HG03378 (cell line): ENCODE data around the gene NDUFS4.
A peak's percentile ranks its signal among the peaks of the same experiment; 100 is the strongest.
"Not testable (repeated sequence)": the region's sequence is repeated elsewhere in the genome, so short reads cannot be mapped to it uniquely, and the experiment has no call there.

Experiments used
- ATAC-seq: cut with Tn5 transposase; IDR thresholded peaks from one replicate; pipeline ENCODE4 v1.9.1; 2021; ENCODE audit warnings: mild to moderate bottlenecking, moderate library complexity; ENCODE audit not compliant: unreplicated experiment

The NDUFS4 gene

DNA sequence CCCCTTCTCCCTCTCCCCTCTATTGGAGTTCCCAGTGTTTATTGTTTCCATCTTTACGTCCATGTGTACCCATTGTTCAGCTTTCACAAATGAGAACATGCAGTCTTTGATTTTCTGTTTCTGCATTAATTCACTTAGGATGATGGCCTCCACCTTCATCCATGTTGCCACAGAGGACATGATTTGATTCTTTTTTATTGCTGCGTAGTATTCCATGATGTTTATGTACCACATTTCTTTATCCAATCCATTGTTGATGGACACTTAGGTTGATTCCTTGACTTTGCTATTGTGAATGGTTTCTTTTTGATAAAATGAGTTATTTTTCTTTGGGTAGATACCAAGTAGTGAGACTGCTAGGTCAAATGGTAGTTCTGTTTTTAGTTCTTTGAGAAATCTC lies 88.9 kb downstream of the NDUFS4 start:
- no peak for ATAC-seq

DNA sequence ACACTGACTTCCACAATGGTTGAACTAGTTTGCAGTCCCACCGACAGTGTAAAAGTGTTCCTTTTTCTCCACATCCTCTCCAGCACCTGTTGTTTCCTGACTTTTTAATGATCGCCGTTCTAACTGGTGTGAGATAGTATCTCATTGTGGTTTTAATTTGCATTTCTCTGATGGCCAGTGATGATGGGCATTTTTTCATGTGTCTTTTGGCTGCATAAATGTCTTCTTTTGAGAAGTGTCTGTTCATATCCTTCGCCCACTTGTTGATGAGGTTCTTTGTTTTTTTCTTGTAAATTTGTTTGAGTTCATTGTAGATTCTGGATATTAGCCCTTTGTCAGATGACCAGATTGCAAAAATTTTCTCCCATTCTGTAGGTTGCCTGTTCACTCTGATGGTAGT lies 100.1 kb downstream of the NDUFS4 start:
- not testable (repeated sequence) for ATAC-seq

DNA sequence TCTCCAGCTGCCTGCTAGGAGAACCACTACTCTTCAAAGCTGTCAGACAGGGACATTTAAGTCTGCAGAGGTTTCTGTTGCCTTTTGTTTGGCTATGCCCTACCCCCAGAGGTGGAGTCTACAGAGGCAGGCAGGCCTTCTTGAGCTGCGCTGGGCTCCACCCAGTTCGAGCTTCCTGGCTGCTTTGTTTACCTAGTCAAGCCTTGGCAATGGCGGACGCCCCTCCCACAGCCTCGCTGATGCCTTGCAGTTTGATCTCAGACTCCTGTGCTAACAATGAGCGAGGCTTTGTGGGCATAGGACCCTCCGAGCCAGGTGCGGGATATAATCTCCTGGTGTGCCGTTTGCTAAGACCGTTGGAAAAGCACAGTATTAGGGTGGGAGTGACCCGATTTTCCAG lies 104.9 kb downstream of the NDUFS4 start:
- ATAC-seq: not testable (repeated sequence)

DNA sequence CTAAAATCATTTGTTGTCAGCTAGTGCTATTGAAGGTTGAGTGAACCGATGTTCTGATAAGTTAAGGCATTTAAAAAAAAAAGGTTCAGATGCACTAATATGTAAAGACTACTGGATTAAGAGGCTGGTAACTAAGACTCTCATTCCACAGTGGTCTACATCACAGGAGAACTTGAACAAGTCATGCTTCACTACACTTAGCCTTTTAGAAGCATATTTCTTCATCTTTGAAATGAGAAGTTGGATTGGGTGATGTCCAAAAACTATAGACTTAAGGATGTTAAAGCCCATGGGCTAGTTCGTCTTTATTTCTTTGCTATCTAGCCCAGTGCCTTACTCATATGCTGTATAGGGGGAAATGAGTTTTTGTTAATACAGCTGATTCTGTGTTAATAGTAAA lies 107.2 kb downstream of the NDUFS4 start:
- no peak for ATAC-seq

DNA sequence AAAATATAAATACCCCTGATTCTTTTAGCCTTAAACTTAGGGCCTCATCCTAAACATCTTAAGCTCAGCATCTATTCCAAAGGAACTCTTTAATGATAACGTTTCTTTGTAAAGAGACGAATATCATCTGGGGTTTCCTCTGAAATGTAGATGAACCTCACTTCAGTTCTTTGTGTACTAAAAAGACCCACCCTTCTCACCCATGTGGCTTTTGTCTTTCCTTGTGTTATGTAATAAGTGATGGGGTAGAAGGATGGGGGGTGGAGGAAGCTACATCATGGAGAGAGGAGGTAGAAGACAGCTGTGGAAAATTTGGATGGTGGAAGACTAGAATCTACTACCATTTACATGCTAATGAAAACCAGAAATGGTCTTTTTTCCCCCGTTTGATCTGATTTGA lies 111.0 kb downstream of the NDUFS4 start:
- no peak for ATAC-seq

DNA sequence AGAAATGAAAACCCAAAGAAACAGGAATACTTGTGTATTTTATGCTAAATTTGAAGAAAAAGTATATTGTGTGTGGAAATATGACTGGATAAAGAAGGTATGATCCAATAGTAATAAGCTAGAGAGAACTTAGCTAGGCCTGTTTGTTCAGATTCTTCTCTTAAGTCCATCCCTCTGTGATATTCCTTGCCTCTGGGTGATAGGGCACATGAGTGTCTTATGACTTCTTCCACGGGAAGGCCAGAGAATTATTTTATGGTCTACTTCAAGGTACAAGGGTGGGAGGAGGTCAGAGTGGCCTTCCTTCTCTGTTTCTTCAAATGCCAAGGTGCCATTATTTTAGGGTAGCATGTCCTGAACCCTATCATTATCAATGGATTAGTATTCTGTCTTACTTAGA lies 113.7 kb downstream of the NDUFS4 start:
- ATAC-seq: no peak

DNA sequence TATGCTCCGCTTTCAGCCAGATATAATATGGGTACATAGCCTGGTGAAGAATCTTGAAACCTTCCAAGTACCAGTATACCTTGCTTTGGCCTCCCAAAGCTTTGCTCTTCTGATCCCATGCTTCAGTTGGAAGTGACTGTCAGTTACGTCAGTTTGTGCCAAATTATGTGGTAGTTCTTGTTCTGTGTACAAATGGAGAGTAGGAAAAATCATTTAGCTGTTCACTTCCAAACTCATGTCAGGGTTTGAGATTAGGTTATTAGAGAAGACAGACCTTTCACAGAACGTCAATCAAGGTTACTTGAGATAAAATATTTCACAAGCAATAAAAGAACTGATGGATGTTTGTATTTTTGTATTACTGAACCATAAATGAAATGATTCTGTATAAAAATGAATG lies 117.2 kb downstream of the NDUFS4 start:
- no peak for ATAC-seq

DNA sequence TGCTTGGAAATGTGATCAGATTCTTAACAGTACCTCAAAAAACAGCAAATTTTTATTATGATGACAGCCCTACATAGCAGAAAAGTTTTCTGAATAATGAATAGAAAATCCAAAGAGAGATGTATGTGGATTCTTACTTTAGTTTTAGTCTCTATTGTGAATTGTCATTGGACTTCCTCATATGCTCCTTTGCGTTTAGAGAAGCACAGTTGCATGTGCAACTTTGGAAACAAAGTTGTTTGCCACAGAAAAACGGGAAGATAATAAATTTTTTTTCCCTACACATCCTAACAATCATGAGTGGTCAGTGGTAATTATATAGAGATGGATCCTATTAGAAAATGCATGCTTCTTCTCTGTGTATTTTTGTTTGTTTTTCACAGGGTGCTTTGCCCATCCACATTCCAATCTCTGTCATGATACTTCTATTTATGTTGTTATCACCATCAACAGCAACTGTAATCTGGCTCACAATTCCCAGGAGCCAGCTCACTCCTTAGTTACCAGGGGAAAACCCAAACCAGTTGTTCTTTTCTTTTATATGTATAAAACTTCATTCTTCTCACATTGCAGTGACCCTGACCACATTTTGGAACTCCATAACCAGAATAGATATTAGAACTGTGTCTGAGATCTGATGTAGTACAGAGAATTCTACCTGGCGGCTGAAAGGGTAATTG lies 118.7 kb downstream of the NDUFS4 start:
- ATAC-seq: no peak

DNA sequence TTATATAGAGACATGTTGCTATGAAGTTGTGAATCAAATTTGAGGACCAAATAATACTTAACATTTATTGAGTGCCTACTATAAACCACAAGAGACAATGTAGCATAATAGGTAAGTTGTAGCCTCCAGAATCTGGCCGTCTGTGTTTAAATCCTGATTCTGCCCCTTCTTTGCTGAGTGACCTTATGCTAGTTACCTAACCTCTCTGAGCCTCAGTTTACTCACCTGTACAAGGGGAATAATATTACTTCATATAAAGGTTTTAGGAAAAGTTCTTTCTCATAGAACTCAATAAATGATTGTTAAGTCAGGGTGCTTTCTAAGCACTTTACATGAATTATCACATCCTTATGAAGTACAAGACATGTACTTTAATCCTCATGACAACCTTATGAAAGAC lies 120.6 kb downstream of the NDUFS4 start:
- ATAC-seq: no peak

DNA sequence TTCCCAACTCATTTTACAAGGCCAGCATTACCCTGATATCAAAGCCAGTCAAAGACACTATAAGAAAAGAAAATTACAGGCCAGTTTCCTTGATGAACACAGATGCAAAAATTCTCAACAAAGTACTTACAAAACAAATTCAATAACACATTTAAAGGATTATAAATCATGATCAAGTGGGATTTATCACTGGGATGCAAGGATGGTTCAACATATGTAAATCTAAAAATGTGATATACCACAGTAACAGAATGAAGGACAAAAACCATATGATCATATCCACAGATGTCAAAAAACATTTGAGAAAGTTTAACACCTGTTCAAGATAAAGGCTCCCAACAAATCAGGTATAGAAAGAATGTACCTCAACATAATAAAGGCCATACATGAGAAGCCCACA lies 130.6 kb downstream of the NDUFS4 start:
- ATAC-seq: no peak

DNA sequence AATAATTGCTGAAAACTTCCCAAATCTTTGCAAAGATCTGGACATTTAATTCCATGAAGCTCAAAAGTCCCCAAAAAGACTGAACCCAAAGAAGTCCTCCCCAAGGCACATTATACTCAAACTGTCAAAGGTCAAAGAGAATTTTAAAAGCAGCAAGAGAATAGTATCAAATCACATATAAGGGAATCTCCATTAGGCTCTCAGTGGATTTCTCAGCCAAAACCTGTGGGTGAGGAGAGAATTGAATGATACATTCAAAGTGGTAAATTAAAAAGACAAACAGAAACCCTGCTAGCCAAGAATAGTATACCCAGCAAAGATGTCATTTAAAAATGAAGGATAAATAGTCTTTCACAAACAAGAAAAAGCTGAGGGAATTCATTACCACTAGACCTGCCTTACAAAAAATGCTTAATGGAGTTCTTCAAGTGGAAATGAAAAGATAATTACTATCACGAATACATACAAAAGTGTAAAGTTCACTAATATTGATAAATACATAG lies 134.1 kb downstream of the NDUFS4 start:
- no peak for ATAC-seq

DNA sequence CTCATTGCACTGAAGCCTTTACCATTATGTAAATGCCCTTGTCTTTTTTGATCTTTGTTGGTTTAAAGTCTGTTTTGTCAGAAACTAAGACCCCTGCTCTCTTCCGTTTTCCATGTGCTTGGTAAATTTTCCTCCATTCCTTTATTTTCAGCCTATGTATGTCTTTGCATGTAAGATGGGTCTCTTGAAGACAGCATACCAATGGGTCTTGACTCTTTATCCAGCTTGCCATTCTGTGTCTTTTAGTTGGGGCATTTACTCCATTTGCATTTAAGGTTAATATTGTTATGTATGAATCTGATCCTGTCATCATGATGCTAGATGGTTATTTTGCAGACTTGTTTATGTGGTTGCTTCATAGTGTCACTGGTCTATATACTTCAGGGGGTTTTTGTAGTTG lies 150.0 kb downstream of the NDUFS4 start:
- ATAC-seq: not testable (repeated sequence)

DNA sequence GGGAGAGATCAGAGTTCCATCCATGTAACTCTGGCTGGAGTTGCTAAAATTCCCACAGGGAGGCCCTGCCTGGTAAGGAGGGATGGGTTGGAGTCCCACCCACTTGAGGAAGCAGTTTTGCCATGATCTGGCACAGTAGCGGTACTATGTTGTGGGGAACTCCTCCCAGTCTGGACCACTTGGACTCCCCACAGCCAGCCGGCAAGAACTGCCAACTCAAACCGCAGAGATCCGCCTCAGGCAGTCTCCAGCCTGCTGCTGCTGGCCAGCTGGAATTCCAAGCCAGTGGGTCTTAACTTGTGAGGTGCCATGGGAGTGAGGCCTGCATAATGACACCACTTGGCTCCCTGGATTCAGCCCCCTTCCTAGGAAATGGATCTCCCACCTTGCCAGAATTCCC lies 151.9 kb downstream of the NDUFS4 start:
- no peak for ATAC-seq

DNA sequence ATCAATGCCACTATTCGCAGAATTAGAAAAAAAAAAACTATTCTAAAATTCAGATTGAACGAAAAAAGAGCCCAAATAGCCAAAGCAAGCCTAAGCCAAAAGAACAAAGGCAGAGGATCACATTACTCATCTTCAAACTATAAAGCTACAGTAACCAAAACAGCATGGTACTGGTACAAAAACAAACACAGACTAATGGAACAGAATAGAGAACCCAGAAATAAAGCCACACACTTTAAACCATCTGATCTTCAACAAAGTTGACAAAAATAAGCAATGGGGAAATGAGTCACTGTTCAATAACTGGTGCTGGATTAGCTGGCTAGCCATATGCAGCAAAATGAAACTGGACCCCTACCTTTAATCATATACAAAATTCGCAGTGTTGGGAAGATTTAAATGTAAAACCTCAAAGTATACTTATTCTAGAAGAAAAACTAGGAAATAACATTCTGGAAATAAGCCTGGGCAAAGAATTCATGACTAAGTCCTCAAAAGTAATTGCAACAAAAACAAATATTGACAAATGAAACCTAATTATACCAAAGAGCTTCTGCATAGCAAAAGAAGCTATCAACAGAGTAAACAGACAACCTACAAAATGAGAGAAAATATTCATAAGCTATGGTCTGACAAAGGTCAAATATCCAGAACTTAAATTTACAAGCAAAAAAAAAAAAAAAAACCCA lies 153.7 kb downstream of the NDUFS4 start:
- ATAC-seq: no peak

DNA sequence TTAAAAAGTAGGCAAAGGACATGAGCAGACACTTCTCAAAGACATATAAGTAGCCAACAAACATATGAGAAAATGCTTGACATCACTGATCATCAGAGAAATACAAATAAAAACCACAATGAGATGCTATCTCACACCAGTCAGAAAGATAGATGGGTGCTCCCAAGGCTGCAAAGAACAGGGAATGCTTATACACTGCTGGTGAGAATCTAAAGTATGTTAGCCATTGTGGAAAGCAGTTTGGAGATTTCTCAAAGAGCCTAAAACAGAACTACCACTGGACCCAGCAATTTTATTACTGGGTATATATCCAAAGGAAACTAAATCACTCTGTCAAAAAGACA lies 154.2 kb downstream of the NDUFS4 start:
- ATAC-seq: no peak

DNA sequence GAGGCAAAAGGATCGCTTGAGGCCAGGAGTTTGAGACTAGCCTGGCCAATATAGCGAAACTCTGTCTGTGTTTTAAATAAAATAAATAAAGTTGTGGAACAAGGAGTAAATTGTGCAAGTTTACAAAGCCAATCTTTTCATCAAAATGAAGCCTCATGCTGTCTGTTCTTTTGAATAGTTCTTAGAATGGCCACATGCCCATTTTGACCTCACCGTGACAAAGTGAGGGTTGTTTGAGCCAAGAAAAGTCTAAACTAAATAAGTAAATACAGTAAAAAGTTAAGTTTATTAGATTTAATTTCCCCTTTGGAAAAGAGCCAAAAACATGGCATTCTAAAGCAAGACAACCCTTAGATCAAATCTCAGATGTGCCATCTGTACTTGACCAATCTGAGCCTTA lies 165.7 kb downstream of the NDUFS4 start:
- no peak for ATAC-seq

DNA sequence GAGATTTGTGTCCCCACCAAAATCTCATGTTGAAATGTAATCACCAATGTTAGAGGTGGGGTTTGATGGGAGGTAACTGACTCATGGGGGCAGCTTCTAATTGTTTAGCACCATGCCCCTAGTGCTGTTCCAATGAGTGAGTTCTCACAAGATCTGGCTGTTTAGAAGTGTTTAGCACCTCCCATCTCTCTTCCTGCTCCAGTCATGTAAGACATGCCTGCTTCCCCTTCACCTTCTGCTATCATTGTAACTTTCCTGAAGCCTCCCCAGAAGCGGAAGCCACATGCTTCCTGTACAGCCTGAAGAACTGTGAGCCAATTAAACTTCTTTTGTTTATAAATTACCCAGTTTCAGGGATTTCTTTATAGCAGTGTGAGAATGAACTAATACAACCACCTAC lies 170.5 kb downstream of the NDUFS4 start:
- ATAC-seq: peak; percentile 65
